Caco-2 (cell line): ENCODE results near the gene EDN2. TPM values are rescaled to one million over a fixed set of nuclear protein-coding genes. Genes with fewer than 3 reads are reported as not detected.

ENCODE experiments used
- BruUV-seq: library from RNA; stranded (reverse); fragments of 400-500 nt; replicated peaks from 2 replicates; lab custom pipeline; 2021; lab: Mats Ljungman, UMichigan
- CTCF ChIA-PET: fragments of 300-600 bp; sonication (Branson Sonifier 250); formaldehyde crosslinking; loops from one replicate; lab custom pipeline; 2022; ENCODE audit warnings: antibody characterized with exemption; lab: Charles Lee
- POLR2A ChIA-PET: fragments of 300-600 bp; sonication (Branson Sonifier 250); formaldehyde crosslinking; loops from one replicate; lab custom pipeline; 2022; ENCODE audit warnings: antibody characterized with exemption; lab: Charles Lee
- DNase-seq, 2 experiments: peaks; one replicate each; pipeline versions ENCODE4 v3.0.0 to v3.0.0-alpha.2; 2020 to 2022
- H3K27me3 ChIP-seq: replicated peaks from 2 replicates; pipeline ENCODE4 v1.6.0; 2011; ENCODE audit warnings: low read length; ENCODE audit not compliant: control insufficient read depth, insufficient read depth
- H3K36me3 ChIP-seq: 2 replicates; pipeline ENCODE4 v1.5.1; 2011; ENCODE audit warnings: low read length; ENCODE audit not compliant: control insufficient read depth, insufficient read depth
- H3K4me1 ChIP-seq: fragments of 250-450 bp; sonication (Bioruptor Pico); 2 replicates; pipeline ENCODE4 v1.5.1; 2020; ENCODE audit warnings: mild to moderate bottlenecking
- H3K4me3 ChIP-seq: 2 replicates; pipeline ENCODE4 v1.5.1; 2011; ENCODE audit warnings: low read depth, mild to moderate bottlenecking, control low read depth, low read length
- H3K9me3 ChIP-seq: fragments of 250-450 bp; sonication (Bioruptor Pico); 2 replicates; pipeline ENCODE4 v1.5.1; 2020; ENCODE audit warnings: mild to moderate bottlenecking, moderate library complexity
- H3K27ac Mint-ChIP-seq: one replicate; pipeline ENCODE4 v1.8.0; 2022; ENCODE audit warnings: mixed read lengths; ENCODE audit not compliant: unreplicated experiment
- H3K27me3 Mint-ChIP-seq: one replicate; pipeline ENCODE4 v1.8.0; 2022; ENCODE audit warnings: mixed read lengths; ENCODE audit not compliant: insufficient read depth, unreplicated experiment
- H3K36me3 Mint-ChIP-seq: one replicate; pipeline ENCODE4 v1.8.0; 2022; ENCODE audit warnings: mild to moderate bottlenecking, mixed read lengths; ENCODE audit not compliant: insufficient read depth, unreplicated experiment
- H3K4me1 Mint-ChIP-seq: one replicate; pipeline ENCODE4 v1.8.0; 2022; ENCODE audit warnings: low read depth, mixed read lengths; ENCODE audit not compliant: unreplicated experiment
- H3K4me3 Mint-ChIP-seq: one replicate; pipeline ENCODE4 v1.8.0; 2022; ENCODE audit warnings: mild to moderate bottlenecking, moderate library complexity, mixed read lengths; ENCODE audit not compliant: unreplicated experiment
- H3K9me3 Mint-ChIP-seq: one replicate; pipeline ENCODE4 v1.8.0; 2022; ENCODE audit warnings: mixed read lengths; ENCODE audit not compliant: unreplicated experiment
- CTCF ChIP-seq, 2 experiments: fragments of 200-600 bp in 1 of 2; IDR thresholded peaks; 1 replicate in 1 of 2; 2 replicates in 1 of 2; pipeline versions ENCODE4 v1.5.1 to v1.8.0; 2011 to 2022; ENCODE audit warnings: antibody characterized with exemption in 1 of 2, control low read depth in 1 of 2, inconsistent platforms in 1 of 2, low read depth in 1 of 2, low read length in 1 of 2, mild to moderate bottlenecking in 1 of 2, moderate library complexity in 1 of 2; ENCODE audit not compliant: insufficient read depth in 1 of 2, severe bottlenecking in 1 of 2, unreplicated experiment in 1 of 2
- intact Hi-C: fragments of 100-400 bp; cut with micrococcal nuclease; formaldehyde crosslinking; loops from one replicate; pipeline ENCODE4 v1.10.0; 2022; ENCODE audit not compliant: unreplicated experiment
- total RNA-seq: library from RNA; stranded (reverse); gene quantifications from 2 replicates; pipeline ENCODE4 v1.2.3, GENCODE V29; 2022

The EDN2 gene
- total RNA-seq, 1 experiment from 2014 or later, result not detected

- intact Hi-C loops, result no loop called here
- no peaks in the 10 kb centered on the region for H3K36me3 ChIP-seq
- H3K4me1 Mint-ChIP-seq, result peaks cover 10% of the 10 kb centered on the region
- H3K27ac Mint-ChIP-seq, result no peak overlapping the region
- H3K9me3 ChIP-seq, result no peaks in the 10 kb centered on the region
- no peak for DNase-seq
- H3K4me1 ChIP-seq, result peaks cover 29% of the 10 kb centered on the region
- no TSS peak for BruUV-seq
- TF ChIP-seq CTCF (IDR thresholded peaks at IDR 0.05; ENCODE audit: insufficient read depth in 1 of 2, low read depth in 1 of 2, low read length in 1 of 2, severe bottlenecking in 1 of 2, unreplicated experiment in 1 of 2), result no peak
- no peak overlapping the region for H3K4me3 Mint-ChIP-seq
- CTCF ChIA-PET, result no interaction called here
- no peaks in the 10 kb centered on the region for H3K9me3 Mint-ChIP-seq
- H3K27me3 Mint-ChIP-seq, result no peaks in the 10 kb centered on the region
- no peaks in the 10 kb centered on the region for H3K36me3 Mint-ChIP-seq
- POLR2A ChIA-PET, result no interaction called here
- H3K4me3 ChIP-seq, result no peak overlapping the region
- no peaks in the 10 kb centered on the region for H3K27me3 ChIP-seq
Observed at GRCh38 chr1:41481109-41481775, 3.2 kb downstream of the EDN2 start.

DNA sequence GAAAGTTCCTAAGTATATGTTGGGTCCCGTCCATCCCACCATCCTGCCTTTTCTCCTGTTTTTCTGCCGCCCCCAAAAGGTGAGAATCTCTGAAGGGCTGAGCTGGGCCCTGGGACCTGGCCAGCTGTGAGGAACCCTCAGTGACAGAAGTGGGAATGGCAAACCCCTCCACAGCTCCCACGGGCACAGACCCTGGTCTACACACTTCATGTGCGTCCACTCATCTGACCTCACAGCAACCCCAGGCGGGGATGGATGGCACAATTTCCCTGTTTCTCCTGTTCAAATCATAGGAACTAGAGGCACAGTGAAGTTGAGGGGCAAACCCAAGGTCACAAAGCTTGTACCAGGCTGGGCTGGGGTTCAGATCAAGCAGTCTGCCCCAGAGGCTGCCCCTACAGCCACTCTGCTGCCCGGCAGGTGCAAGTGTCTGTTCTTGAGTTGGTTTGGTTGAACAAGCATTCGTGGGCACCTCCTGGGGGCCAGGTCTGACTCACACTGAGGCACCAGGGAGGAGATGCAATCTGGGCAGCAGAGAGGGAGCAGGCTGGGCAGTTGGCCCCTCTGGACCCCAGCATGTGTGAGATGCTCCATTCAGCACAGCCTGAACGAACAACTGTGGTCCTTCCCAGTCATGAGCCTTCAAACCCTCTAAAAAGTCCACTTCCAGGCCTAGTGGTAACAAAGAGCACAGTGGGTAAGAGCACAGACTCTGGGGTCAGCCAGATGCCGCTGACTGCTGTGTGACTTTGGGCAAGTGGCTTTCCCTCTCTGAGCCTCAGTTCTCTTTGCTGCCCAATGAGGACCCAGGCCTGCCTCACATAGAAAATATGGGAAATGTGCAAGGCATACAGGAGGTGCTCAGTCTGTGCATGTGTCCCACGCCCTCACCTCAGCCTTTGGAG, 4.0 kb downstream of the EDN2 start:
- Mint-ChIP-seq H3K4me3 (no peak overlapping the region), H3K27ac (no peak overlapping the region), H3K36me3 (no peaks in the 10 kb centered on the region), H3K4me1 (peaks cover 6% of the 10 kb centered on the region), H3K27me3 (no peaks in the 10 kb centered on the region), H3K9me3 (no peaks in the 10 kb centered on the region)
- Histone ChIP-seq H3K27me3 (no peaks in the 10 kb centered on the region), H3K9me3 (no peaks in the 10 kb centered on the region), H3K36me3 (no peaks in the 10 kb centered on the region), H3K4me1 (peaks cover 22% of the 10 kb centered on the region), H3K4me3 (no peak overlapping the region)
- no peak for DNase-seq
- no TSS peak for BruUV-seq
- no peak for TF ChIP-seq CTCF (IDR thresholded peaks at IDR 0.05; ENCODE audit: insufficient read depth in 1 of 2, low read depth in 1 of 2, low read length in 1 of 2, severe bottlenecking in 1 of 2, unreplicated experiment in 1 of 2)
- ChIA-PET POLR2A (no interaction called here), CTCF (no interaction called here)
- intact Hi-C loops, result no loop called here

GRCh38 chr1:41479808-41480160, 4.7 kb downstream of the EDN2 start:
- Histone ChIP-seq H3K4me1 (peaks cover 15% of the 10 kb centered on the region), H3K36me3 (no peaks in the 10 kb centered on the region), H3K27me3 (no peaks in the 10 kb centered on the region), H3K4me3 (no peak overlapping the region), H3K9me3 (no peaks in the 10 kb centered on the region)
- TF ChIP-seq CTCF (IDR thresholded peaks at IDR 0.05; ENCODE audit: insufficient read depth in 1 of 2, low read depth in 1 of 2, low read length in 1 of 2, severe bottlenecking in 1 of 2, unreplicated experiment in 1 of 2), result no peak
- BruUV-seq, result no TSS peak
- Mint-ChIP-seq H3K36me3 (no peaks in the 10 kb centered on the region), H3K9me3 (no peaks in the 10 kb centered on the region), H3K27me3 (no peaks in the 10 kb centered on the region), H3K4me1 (peaks cover 6% of the 10 kb centered on the region), H3K4me3 (no peak overlapping the region), H3K27ac (no peak overlapping the region)
- POLR2A ChIA-PET, result no interaction called here
- CTCF ChIA-PET, result no interaction called here
- DNase-seq, result no peak
- intact Hi-C loops, result no loop called here
